Measurements from ENCODE around the gene COX4I1. TPM values are rescaled to one million over a fixed set of nuclear protein-coding genes. Genes with fewer than 3 reads are reported as not detected.

COX4I1 gene
- total and polyA plus RNA-seq, 2 experiments from 2014 or later = 743 to 1,231 TPM

GRCh38 chr16:85840395-85840794, 40.9 kb downstream of the COX4I1 start:
- H3K36me3 ChIP-seq = no peaks in the 10 kb centered on the region
- no peaks in the 10 kb centered on the region for H3K9me3 ChIP-seq (ENCODE audit: low read depth)
- peaks cover 3% of the 10 kb centered on the region for H3K4me1 ChIP-seq (ENCODE audit: low read depth)
- no peak overlapping the region for H3K27ac ChIP-seq
- H3K27me3 ChIP-seq = peaks cover 3% of the 10 kb centered on the region
- no peak for DNase-seq (ENCODE audit: low read depth in 1 of 2, low spot score in 1 of 2)
- no peak overlapping the region for H3K4me3 ChIP-seq
- TF ChIP-seq CTCF (IDR thresholded peaks at IDR 0.05; ENCODE audit: low read depth, low read length) = no peak

GRCh38 chr16:85840801-85841200, 41.3 kb downstream of the COX4I1 start:
- no peaks in the 10 kb centered on the region for H3K36me3 ChIP-seq
- H3K4me3 ChIP-seq = no peak overlapping the region
- H3K9me3 ChIP-seq (ENCODE audit: low read depth) = no peaks in the 10 kb centered on the region
- H3K4me1 ChIP-seq (ENCODE audit: low read depth) = peaks cover 3% of the 10 kb centered on the region
- no peak overlapping the region for H3K27ac ChIP-seq
- TF ChIP-seq CTCF (IDR thresholded peaks at IDR 0.05; ENCODE audit: low read depth, low read length) = no peak
- peaks cover 3% of the 10 kb centered on the region for H3K27me3 ChIP-seq
- no peak for DNase-seq (ENCODE audit: low read depth in 1 of 2, low spot score in 1 of 2)

- TF ChIP-seq CTCF (IDR thresholded peaks at IDR 0.05; ENCODE audit: low read depth, low read length) = no peak
- no peak overlapping the region for H3K4me3 ChIP-seq
Observed at GRCh38 chr16:85842435-85842834, 42.9 kb downstream of the COX4I1 start.

GRCh38 chr16:85842848-85843247, 43.4 kb downstream of the COX4I1 start:
- no peak overlapping the region for H3K4me3 ChIP-seq
- no peak for DNase-seq (ENCODE audit: low read depth in 1 of 2, low spot score in 1 of 2)
- no peak for TF ChIP-seq CTCF (IDR thresholded peaks at IDR 0.05; ENCODE audit: low read depth, low read length)
- H3K4me1 ChIP-seq (ENCODE audit: low read depth) = peaks cover 6% of the 10 kb centered on the region
- peaks cover 3% of the 10 kb centered on the region for H3K27me3 ChIP-seq
- H3K27ac ChIP-seq = no peak overlapping the region
- H3K36me3 ChIP-seq = no peaks in the 10 kb centered on the region
- no peaks in the 10 kb centered on the region for H3K9me3 ChIP-seq (ENCODE audit: low read depth)

More at GRCh38 chr16:85842435-85842834, 42.9 kb downstream of the COX4I1 start:
- no peak for DNase-seq (ENCODE audit: low read depth in 1 of 2, low spot score in 1 of 2)
- peaks cover 3% of the 10 kb centered on the region for H3K27me3 ChIP-seq
- no peaks in the 10 kb centered on the region for H3K36me3 ChIP-seq
- H3K9me3 ChIP-seq (ENCODE audit: low read depth) = no peaks in the 10 kb centered on the region
- H3K27ac ChIP-seq = no peak overlapping the region
- H3K4me1 ChIP-seq (ENCODE audit: low read depth) = peaks cover 6% of the 10 kb centered on the region

DNA sequence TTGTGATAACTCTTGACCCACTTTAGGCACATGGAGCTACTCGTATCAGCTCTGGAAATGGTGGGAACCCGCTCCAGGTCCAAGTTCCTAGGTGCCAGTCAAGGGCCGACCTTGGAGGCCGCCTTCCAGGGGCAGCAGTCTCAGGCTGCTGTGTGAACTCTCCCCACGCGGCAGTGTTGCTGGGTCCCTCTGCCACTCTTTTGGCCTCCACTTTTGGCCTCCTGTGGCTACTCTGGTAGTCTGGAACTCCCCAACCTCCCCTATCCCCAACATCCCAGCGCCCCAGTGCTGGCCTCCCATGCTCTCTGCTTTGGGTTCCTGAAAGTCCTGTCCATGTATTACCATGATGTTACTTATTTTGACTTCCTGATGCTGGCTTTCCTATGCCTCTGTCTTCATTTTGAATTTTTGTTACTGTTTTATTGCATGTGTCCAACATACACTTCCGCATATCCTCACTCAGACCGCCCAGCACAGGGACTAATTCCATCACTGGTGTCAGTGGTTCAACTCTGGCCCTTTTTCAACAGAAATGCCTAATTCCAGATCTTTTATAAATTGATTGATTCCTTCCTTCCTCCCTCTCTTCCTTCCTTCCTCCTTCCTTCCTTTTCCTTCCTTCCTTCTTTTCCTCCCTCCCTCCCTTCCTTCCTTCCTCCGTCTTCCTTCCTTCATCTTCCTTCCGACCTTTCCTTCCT, 44.1 kb downstream of the COX4I1 start:
- Histone ChIP-seq H3K4me3 (no peak overlapping the region), H3K27ac (no peak overlapping the region), H3K27me3 (peaks cover 3% of the 10 kb centered on the region), H3K4me1 (ENCODE audit: low read depth) (peaks cover 6% of the 10 kb centered on the region), H3K9me3 (ENCODE audit: low read depth) (no peaks in the 10 kb centered on the region), H3K36me3 (no peaks in the 10 kb centered on the region)
- DNase-seq (ENCODE audit: low read depth in 1 of 2, low spot score in 1 of 2) = no peak
- TF ChIP-seq CTCF (IDR thresholded peaks at IDR 0.05; ENCODE audit: low read depth, low read length) = no peak
